ENCODE results near the gene PODXL.

GRCh38 chr7:131505636-131506557 is 50.5 kb downstream of the PODXL start:
- no peak for TF ChIP-seq CTCF (IDR thresholded peaks at IDR 0.05)
- no peak for TF ChIP-seq POLR2A (IDR thresholded peaks at IDR 0.05)
